Sigmoid colon (tissue), 7 donors: ENCODE measurements around the gene HHAT. TPM values are rescaled to one million over a fixed set of nuclear protein-coding genes. Genes with fewer than 3 reads are reported as not detected.
"Not testable (repeated sequence)": the region's sequence is repeated elsewhere in the genome, so short reads cannot be mapped to it uniquely, and the experiment has no call there.

Experiments used
- DNase-seq: peaks from one replicate; pipeline ENCODE4 v3.0.0-alpha.2; 2019
- H3K27ac ChIP-seq, 4 donors: fragments of 200-600 bp; sonication (generic); one replicate each; pipeline ENCODE4 v1.5.1; 2016 to 2019; ENCODE audit warnings: mild to moderate bottlenecking in 1 of 4
- H3K27me3 ChIP-seq, 3 donors: fragments of 200-600 bp; sonication (generic); one replicate each; pipeline ENCODE4 v1.5.1; 2019; ENCODE audit warnings: mild to moderate bottlenecking in 1 of 3
- H3K36me3 ChIP-seq, 4 donors: fragments of 200-600 bp; sonication (generic); one replicate each; pipeline ENCODE4 v1.5.1; 2016 to 2019
- H3K4me1 ChIP-seq, 4 donors: fragments of 200-600 bp; sonication (generic); one replicate each; pipeline ENCODE4 v1.5.1; 2017 to 2019
- H3K4me3 ChIP-seq, 4 donors: fragments of 200-600 bp; sonication (generic); one replicate each; pipeline ENCODE4 v1.5.1; 2017 to 2019; ENCODE audit warnings: mild to moderate bottlenecking in 2 of 4, moderate library complexity in 1 of 4
- H3K9me3 ChIP-seq, 4 donors: fragments of 200-600 bp in 3 of 4; sonication (generic) in 3 of 4; one replicate each; pipeline versions ENCODE4 v1.5.1 to v1.6.1; 2013 to 2019
- CTCF ChIP-seq, 4 experiments: fragments of 450-650 bp in 3 of 4; fragments of 200-600 bp in 1 of 4; IDR thresholded peaks; one replicate each; pipeline ENCODE4 v1.5.1; 2016 to 2019; ENCODE audit warnings: antibody characterized with exemption in 4 of 4, mild to moderate bottlenecking in 3 of 4, moderate library complexity in 2 of 4
- EP300 ChIP-seq, 4 donors: sonication (generic); formaldehyde crosslinking; IDR thresholded peaks; one replicate each; pipeline ENCODE4 v1.6.1; 2017; ENCODE audit warnings: antibody characterized with exemption in 4 of 4
- POLR2A ChIP-seq, 2 donors: fragments of 450-650 bp; IDR thresholded peaks; one replicate each; pipeline ENCODE4 v1.6.1; 2016; ENCODE audit warnings: antibody characterized with exemption in 2 of 2, mild to moderate bottlenecking in 2 of 2, moderate library complexity in 2 of 2
- POLR2AphosphoS5 ChIP-seq, 4 donors: sonication (generic); formaldehyde crosslinking; IDR thresholded peaks; one replicate each; pipeline ENCODE4 v1.6.1; 2017; ENCODE audit warnings: antibody characterized with exemption in 4 of 4
- WGBS, 2 donors: extraction: QIAGEN DNeasy Blood & Tissue Kit; methylation state at CpG; one replicate each; pipeline ENCODE4 v1.1.7; 2013; 5-methylcytosine and 5-hydroxymethylcytosine counted together
- intact Hi-C: fragments of 100-400 bp; cut with DNase I; formaldehyde crosslinking; loops from one replicate; pipeline ENCODE4 v1.15.1; 2023
- polyA plus RNA-seq, 3 donors: library from polyadenylated mRNA; stranded (reverse); fragments of 200-250 nt; gene quantifications; one replicate each; pipeline ENCODE4 v1.2.3, GENCODE V29; 2013
- total RNA-seq, 4 donors: library from RNA; depleted of rRNA; stranded (reverse); fragments of >200 nt; gene quantifications; one replicate each; pipeline ENCODE4 v1.1.0, GENCODE V29; 2016
- donor health status: healthy with polysubstance abuse.
- donor health status: Bipolar disorder and iron deficiency.
- donor health status: healthy.

The HHAT gene
- total and polyA plus RNA-seq, 7 donors, result 0.46 to 6.4 (median 2.1) TPM

- TF ChIP-seq POLR2A (IDR thresholded peaks at IDR 0.05) (no peak), EP300 (IDR thresholded peaks at IDR 0.05) (no peak), POLR2AphosphoS5 (IDR thresholded peaks at IDR 0.05) (no peak), CTCF (IDR thresholded peaks at IDR 0.05) (no peak)
- 90 to 92% methylated on average over 6 of the region's 6 CpGs for WGBS, 2 donors
- intact Hi-C loops, result no loop called here
These were observed 329.1 kb downstream of the HHAT start for GRCh38 chr1:210657806-210658205.

DNA sequence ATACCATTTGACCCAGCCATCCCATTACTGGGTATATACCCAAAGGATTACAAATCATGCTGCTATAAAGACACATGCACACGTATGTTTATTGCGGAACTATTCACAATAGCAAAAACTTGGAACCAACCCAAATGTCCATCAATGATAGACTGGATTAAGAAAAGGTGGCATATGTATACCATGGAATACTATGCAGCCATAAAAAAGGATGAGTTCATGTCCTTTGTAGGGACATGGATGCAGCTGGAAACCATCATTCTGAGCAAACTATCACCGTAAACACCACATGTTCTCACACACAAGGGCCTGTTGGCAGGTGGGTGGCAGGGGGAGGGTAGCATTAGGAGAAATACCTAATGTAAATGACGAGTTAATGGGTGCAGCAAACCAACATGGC lies 332.8 kb downstream of the HHAT start:
- WGBS, 2 donors, result 91 to 93% methylated on average over 4 of the region's 4 CpGs
- H3K36me3 ChIP-seq, DNase-seq, H3K4me3 ChIP-seq, H3K27me3 ChIP-seq, H3K27ac ChIP-seq, H3K9me3 ChIP-seq, intact Hi-C loops, H3K4me1 ChIP-seq: not testable (repeated sequence)

More at GRCh38 chr1:210657806-210658205, 329.1 kb downstream of the HHAT start:
- Histone ChIP-seq H3K4me1 (no peaks in the 10 kb centered on the region), H3K9me3 (no peaks in the 10 kb centered on the region), H3K27ac (no peak overlapping the region), H3K4me3 (no peak overlapping the region), H3K36me3 (no peaks in the 10 kb centered on the region), H3K27me3 (no peaks in the 10 kb centered on the region)
- no peak for DNase-seq

- no peak for DNase-seq
- no peak overlapping the region for H3K4me3 ChIP-seq
- no peak for TF ChIP-seq POLR2AphosphoS5 (IDR thresholded peaks at IDR 0.05)
- TF ChIP-seq POLR2A (IDR thresholded peaks at IDR 0.05), result no peak
- TF ChIP-seq EP300 (IDR thresholded peaks at IDR 0.05), result no peak
- no peak for TF ChIP-seq CTCF (IDR thresholded peaks at IDR 0.05)
- 84 to 87% methylated on average over 4 of the region's 4 CpGs for WGBS, 2 donors
- intact Hi-C loops, result no loop called here
- no peaks in the 10 kb centered on the region for H3K4me1 ChIP-seq
- H3K9me3 ChIP-seq, result no peaks in the 10 kb centered on the region
- H3K36me3 ChIP-seq, result no peaks in the 10 kb centered on the region
- H3K27me3 ChIP-seq, result no peaks in the 10 kb centered on the region
- no peak overlapping the region for H3K27ac ChIP-seq
These were observed 333.8 kb downstream of the HHAT start for GRCh38 chr1:210662291-210663050.

DNA sequence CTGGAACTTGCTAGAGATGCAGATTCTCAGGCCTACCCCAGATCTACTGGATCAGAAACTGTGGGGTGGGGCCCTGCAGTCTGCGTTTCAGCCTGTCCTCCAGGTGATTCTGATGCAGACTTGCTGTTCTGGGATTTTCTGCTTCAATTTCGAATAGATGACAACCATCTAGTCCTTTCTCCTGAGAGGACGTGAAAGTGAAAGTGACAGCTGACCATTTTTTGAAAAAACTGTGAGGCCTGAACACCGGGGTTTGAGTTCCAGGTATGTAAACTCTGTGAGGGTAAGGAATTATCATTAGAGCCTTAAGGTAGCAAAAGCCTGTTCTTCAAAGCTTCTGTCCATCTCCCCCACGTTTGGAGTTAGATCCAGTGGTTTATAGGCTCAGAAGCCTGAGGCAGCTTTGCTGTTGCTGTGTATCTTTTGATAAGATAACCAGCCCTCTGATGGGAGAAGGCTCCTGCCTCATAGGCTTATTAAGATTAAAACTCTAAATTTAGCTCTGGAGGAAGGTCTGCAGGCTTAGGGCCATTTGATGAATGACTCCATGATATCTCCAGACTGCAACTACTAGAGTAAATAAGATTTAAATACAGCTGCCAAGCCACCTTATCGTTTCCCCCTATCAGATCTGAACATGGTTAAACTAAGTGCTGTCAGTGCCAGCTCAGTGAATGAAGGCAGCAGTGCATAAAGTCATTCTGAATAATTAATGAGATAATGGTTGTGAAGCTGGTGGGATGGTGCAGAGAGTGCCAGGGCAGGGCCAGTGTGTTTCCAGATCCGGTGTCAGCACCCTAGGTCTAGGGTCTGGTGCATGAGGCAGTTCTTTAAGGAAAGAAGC lies 335.2 kb downstream of the HHAT start:
- H3K4me3 ChIP-seq, result no peak overlapping the region
- H3K4me1 ChIP-seq, result no peaks in the 10 kb centered on the region
- no peaks in the 10 kb centered on the region for H3K36me3 ChIP-seq
- no peak overlapping the region for H3K27ac ChIP-seq
- H3K27me3 ChIP-seq, result no peaks in the 10 kb centered on the region
- TF ChIP-seq EP300 (IDR thresholded peaks at IDR 0.05), result no peak
- TF ChIP-seq CTCF (IDR thresholded peaks at IDR 0.05), result no peak
- TF ChIP-seq POLR2AphosphoS5 (IDR thresholded peaks at IDR 0.05), result no peak
- no peak for TF ChIP-seq POLR2A (IDR thresholded peaks at IDR 0.05)
- intact Hi-C loops, result no loop called here
- 30 to 57% methylated on average over 7 of the region's 7 CpGs for WGBS, 2 donors
- no peak for DNase-seq
- no peaks in the 10 kb centered on the region for H3K9me3 ChIP-seq

GRCh38 chr1:210669951-210670350 lies 341.2 kb downstream of the HHAT start:
- Histone ChIP-seq H3K36me3 (peaks cover 0 to 3% (median 0%) of the 10 kb centered on the region in 4 donors), H3K27me3 (no peaks in the 10 kb centered on the region), H3K27ac (no peak overlapping the region), H3K9me3 (no peaks in the 10 kb centered on the region), H3K4me3 (no peak overlapping the region), H3K4me1 (no peaks in the 10 kb centered on the region)
- no peak for DNase-seq
- TF ChIP-seq CTCF (IDR thresholded peaks at IDR 0.05) (no peak), POLR2A (IDR thresholded peaks at IDR 0.05) (no peak), POLR2AphosphoS5 (IDR thresholded peaks at IDR 0.05) (no peak), EP300 (IDR thresholded peaks at IDR 0.05) (no peak)
- intact Hi-C loops, result no loop called here
